Left forelimb (tissue), 1 donor: Measurements from ENCODE around the gene FH.

Experiments used
- DNase-seq: peaks from one replicate; pipeline ENCODE4 v3.0.0-alpha.2; 2018; ENCODE audit warnings: low spot score

FH gene

DNA sequence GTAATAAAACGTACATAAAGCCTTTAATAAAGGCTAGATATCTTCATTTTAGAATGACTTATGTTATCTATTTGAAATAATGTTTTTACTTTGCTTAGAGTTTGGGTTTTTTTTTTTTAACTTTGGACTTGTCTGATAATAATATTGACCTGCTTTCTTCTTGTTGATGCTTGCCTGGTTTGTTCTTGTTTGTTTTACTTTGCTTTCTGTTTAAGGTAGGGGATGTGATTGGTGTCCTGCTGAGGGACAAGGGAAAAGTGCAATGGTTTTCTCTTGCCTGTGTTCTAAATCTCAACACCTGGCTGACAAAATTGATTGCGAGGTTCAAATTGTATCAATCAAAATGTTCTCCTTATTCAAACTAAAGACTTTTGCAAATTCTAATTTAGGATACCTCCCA, 2.2 kb upstream of the FH start:
- no peak for DNase-seq

DNA sequence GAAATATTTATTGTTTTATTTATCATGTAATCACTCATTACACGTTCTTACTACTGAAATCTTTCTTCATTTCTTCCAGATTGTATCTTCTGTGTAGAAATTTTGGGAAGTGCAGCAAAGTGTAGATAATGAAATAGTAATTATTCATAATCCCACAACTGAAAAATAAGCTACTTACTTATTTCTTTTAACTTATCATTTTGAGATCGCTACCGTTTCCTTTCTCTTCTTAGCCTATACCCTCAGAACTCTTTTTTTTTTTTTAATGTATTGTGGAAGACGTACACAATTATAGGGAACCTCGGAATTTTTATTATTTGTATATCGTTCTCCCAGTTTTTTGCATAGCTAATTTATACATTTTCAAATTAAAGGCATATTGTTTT, 518 bp upstream of the FH start:
- DNase-seq, result no peak

DNA sequence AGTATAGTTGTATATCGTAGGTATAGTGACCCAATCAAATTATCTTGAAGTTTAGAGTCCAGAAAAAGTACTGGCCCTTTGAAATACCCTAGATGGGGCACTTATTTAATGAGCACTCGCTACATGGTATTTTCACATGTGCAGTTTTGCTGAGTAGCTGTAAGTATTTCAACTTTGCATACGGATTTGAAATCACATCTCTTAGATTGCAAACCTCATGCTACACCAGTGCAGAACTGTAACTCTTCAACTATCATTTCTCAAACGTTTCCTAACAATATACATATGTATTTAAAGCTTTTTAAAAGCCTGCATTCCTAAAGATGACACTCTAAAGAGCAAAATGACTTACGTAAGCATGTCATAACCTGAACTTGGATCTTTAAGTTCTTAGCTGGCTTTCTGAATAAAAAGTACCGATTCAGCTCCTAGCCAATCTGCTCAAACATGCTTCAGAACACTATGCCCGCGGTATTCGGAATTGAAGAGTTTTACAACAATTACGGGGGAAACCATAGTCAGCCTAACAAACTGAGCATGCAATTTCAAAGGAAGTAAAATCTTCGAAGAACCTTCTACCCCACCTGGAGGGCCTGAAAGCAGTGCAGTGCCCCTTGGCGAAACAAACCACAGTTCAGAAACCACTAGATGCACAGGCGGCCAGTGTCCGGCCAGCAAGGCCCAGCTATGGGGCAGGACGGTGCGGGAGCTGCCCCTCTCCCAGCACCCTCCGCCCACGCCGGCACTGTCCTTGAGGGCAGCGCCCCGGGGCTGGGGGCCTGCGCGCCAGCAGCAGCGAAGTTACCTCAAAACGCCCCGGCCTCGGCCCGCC, 863 bp downstream of the FH start:
- no peak for DNase-seq

DNA sequence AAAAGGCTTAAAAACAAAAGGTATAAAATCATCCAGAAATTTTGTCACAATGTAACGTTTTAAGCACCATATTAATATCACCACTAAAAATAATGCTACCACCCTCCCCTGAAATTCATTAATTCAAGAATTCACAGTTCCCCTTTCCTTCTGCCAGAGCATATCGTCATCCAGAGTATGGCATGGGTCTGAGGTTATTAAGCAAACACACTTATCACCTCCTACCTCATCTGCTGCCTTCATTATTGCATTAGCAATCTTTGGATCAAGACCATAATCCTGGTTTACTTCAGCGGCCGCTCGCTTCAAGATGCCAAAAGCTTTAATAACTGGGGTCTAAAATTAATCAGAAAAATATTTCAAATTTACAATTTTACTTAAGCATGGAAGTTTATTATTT, 6.2 kb downstream of the FH start:
- DNase-seq, result no peak

DNA sequence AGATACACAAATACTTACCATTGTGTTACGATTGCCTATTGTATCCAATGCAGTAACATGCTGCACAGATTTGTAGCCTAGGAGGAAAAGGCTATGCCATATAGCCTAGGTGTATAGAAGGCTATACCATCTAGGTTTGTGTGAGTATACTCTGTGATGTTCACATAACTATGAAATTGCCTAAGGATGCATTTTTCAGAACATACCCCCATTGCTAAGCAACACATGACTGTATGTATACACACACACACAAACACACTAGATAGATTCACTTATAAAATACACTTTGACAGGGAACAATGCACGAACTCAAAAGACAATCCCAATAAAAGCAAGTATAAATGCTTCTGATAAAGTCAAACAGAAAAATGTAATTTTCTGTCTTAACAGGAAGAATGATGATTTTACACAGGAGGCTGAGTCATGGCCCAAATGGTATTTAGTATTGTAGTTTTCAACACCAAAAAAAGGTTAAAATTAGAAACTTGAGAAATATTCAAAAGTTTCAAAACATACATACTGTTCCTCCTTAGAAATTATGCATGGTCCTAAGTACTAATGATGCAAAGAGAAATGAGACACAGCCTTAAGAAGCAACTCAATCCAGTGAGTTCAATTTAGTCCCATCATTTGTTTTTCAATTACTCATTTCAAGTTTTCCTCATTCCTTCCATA, 12.2 kb downstream of the FH start:
- DNase-seq, result no peak

DNA sequence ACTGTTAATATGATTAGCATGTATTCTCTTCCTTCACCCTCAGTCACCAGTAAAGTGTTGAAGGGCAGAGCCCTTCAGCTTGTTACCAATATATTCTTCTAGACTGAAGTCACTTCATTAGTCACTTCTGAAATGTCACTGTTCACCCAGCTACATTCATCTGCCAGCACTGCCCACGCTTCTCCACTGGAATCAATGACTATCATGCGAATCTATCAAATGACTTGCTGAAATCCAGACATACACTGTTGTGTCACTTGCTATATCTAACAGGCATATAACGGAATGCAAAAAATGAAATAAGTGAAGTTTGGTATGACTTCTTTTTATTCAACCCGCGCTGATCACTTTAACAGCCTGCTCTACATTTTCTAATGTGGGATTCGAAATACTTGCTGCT, 16.1 kb downstream of the FH start:
- no peak for DNase-seq

DNA sequence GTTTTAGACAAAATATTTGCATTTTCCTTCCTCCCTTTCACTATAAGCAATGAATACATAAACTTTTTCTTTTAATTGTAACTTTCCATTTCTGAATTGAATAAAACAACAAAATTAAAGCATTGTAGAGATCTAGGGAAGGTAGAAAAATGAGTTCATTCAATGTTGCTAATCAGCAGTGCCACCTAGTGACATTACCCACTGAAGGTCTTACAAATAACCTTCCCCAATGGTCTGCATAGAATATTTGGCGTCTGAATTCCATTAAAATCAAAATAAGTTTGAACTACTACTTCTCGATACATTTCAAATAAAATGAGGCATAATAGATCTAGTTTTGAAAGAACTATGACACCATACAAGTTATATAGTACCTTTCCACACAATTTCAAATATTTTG, 19.6 kb downstream of the FH start:
- DNase-seq, result no peak

DNA sequence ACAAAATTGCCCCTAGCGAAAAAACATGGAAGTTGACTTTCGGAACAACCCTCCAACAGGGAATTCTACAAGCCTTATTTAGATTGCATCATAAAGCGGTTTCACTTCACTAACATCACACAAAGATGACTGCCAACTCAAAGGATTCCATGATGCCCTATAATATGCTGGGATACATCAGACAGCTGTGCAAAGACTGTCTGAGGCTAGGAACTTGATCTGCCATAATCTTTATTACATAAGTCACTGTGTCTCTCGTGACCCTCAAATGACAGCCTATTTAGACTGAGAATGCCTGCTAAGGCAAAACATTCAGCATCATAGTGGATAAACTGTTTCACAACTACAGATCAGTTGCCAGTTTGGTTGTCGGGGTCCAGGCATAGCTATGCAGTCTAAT, 23.8 kb downstream of the FH start:
- no peak for DNase-seq

DNA sequence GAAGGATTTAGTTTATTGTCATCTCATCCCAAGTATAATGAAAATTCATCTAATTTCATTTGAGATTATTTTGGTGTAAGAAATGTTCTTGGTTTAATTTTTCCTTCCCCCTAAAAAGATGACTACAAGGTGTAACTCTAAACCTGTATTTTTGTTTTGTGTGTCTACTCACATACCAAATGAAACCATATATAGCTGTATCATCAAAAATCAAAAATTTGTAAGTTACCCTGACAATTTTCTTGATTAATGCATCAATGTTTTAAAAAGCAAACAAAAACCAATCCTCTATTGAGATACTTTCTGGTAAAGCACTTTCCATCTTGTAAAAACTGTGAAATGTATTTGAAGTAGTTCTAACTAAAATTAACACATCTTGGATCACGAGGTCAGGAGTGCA, 30.8 kb downstream of the FH start:
- DNase-seq, result no peak

DNA sequence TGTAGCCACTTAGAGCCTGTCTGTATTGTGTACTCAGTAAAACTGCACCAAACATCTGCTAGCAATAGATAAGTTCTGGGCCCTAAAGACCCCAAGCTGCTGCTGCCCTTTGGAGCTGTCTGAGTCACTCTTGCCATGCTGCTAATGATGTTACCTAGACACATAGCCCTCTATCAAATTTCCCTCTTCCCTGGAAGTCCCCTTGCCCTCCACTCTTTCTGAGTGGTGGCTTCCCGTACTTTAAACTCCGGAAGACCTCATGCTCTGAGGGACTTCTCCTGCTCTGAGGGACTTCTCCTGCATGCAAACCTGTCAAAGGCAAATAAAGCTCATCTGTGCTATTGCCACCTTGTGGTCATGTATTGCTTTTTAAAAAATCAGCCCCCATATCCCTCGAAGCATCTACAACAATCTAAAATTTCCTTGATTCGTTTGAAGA, 34.0 kb downstream of the FH start:
- no peak for DNase-seq

DNA sequence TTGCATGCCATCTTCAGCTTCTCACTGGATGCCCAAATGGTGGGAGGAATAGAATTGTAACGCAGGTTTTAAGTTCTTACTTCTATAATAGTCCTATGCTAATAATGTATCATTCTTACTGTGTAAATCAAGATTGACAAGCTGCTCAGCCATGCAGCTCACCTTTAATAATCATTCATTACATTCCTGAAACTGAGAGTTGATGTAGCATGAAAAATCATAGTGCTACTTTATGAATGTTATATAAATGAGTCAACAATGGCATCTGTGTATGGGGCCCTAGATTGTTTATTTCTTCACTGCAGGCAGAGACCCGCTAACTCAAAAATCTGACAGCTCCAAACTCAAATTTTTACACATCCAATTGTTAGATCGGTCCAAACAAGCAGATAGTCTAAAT, 34.4 kb downstream of the FH start:
- DNase-seq, result no peak

DNA sequence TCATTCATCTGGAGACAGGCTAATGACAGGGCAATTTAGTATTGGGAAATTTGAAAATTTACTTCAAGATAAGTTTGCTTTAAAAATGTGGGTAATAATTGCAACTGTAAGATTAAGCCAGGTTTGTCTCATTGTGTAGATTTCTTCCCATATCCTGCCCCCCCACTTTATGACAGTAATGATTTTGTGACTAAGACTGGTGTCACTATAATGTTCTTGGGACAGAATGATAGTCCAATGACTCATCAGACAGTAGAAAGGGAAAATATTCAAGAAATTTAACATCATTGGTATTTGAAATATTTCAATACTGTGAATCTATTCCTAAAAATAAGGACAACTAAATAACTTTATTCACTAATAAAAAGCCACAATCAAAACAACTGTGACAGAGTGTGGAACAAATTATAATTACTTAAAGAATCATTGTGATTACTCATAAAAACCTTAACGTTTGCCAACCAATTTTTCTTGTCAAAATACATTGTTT, 36.7 kb downstream of the FH start:
- no peak for DNase-seq

DNA sequence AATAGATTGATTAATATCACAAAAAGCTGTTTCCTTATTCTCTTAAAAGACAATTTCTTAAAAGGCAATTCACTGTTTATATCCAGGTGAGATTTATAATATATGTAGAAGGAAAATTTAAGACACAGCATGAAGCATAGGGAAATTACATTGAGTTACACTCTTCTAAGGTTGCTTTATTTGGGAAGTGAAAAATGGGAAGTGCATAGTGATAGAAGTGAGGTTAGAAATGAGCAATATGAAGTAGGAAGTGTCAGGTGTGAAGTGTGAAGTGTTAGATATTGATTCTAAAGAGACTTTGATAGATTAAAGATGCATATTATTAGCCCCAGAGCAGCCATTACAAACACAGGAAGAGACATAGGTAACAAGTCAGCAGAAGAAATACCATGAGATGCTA, 40.3 kb downstream of the FH start:
- no peak for DNase-seq

DNA sequence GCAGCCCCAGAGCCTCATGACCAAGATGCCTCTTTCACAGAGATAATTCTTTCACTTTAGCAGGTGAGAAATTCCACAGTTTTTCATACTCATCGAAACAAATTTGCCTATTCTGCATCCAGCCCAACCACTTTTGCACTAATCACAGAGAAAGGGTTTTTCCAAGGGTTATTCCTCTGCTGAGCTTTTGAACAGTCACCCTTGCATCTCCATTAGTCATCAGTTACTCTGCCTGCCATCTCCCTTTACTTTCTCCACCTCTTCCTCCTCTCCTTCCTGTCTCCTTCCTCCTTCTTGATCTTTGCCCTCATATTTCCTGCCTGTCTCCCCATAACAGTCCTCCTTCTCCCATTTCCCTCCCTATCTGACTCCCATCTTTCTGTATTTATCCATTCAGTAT, 43.9 kb downstream of the FH start:
- no peak for DNase-seq

DNA sequence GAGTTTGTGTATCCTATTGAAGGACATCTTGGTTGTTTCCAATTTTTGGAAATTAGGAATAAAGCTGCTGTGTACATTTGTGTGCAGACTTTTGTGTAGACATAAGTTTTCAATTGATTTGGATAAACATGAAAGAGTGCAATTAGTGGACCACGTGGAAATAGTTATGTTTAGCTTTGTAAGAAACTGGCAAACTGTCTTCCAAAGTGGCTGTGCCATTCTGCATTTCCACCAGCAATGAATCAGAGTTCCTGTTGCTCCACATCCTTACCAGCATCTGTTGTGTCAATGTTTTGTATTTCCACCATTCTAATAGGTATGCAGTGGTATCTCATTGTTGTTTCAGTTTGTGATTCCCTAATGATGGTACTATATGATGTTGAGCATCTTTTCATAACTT, 46.5 kb downstream of the FH start:
- DNase-seq, result no peak

DNA sequence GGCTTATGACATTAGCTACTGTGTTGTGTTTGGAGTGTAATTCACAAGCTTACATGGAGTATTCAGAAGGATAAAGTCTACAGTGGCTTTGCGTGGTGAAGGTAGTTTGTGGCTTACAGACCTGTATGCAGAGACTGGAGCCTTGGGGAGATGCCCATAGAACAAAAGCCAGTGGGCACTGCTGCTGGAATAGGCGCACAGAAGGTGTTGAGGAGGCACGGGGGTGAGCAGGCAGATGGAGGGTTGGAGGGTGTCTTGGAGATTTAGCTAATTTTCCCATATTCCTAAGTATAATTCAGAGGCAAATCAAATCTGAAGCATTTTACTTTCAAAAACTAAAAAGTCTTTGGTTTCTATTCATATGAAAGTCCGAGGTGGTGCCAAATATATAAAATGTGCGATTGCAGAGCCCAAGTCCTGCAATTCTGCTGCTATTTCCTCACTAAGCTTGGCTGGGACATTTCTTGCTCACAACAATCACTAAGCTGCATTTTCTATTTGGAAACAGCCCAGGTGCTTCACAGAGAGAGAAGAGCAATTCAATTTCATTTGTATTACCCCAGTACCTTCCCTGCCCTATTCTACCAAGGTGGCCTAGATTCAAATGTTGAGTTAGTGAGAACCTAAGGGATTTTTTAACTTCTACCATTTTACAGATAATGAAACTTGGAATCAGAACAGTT, 48.5 kb downstream of the FH start:
- DNase-seq, result no peak

DNA sequence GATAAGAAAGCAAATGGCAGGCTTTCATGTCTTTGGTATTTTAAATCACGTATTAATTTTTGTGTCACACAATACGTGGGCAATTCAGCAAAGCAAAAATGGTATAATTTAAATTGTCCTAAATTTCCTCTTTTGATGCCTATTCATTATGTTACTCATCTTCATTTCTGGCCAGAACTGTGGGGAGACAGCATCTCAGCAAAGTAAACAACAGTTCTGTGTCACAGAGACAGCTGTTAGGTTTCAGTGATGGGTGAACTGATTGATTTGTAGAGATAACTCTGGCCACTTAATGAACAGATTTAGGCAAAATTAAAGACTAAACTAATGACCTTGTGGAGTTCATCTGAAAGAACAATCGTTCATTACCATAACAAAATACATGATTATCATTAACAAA, 49.2 kb downstream of the FH start:
- DNase-seq, result no peak

DNA sequence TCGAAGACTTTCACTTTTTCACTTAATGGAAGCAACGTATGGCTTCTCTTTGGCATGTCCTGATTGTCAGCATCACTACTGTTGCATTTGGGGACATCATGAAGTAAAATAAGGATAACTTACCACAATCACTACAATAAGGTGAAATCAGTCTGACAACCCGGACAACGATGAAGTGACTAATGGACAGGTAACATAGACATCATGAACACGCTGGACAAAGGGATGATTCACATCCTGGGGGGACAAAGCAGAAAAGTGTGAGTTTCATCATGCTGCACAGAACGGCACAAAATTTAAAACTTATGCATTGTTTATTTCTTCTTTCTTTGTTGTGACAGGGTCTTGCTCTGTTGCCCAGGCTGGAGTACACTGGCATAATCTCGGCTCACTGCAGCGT, 53.9 kb downstream of the FH start:
- DNase-seq, result no peak

DNA sequence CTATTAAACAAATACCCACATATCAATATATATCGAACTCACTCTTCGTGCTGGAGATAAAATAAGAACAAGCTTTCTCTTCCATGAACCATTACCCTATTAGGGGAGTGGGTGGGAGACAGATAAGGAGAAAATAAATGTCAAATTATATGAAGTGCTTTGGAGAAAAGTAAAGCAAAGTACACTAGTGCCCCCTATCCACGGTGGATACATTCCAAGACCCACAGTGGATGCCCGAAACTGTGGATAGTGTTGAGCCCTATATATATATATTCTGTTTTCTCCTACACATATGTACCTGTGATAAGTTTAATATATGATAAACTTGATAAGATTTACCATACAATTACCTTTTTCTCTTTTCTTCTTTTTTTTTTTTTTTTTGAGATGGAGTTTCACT, 54.6 kb downstream of the FH start:
- DNase-seq, result no peak

DNA sequence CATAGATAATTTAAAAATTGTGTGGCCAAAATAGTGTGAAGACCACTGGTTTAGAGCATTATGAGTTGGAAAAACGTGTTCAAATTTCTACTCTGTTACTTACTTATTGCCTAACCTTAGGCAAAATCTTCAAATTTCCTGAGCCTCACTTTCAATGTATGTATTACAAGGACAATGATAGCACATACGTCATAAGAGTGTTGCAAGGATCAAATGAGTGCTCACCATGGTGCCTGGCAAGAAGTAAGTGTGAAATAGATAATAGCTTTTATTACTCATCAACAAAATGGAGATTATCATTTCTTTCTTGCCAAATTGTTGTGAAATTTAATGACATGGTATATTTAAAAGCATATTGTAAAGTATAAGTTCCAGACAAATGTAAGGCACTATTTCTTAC, 57.2 kb downstream of the FH start:
- DNase-seq, result no peak

DNA sequence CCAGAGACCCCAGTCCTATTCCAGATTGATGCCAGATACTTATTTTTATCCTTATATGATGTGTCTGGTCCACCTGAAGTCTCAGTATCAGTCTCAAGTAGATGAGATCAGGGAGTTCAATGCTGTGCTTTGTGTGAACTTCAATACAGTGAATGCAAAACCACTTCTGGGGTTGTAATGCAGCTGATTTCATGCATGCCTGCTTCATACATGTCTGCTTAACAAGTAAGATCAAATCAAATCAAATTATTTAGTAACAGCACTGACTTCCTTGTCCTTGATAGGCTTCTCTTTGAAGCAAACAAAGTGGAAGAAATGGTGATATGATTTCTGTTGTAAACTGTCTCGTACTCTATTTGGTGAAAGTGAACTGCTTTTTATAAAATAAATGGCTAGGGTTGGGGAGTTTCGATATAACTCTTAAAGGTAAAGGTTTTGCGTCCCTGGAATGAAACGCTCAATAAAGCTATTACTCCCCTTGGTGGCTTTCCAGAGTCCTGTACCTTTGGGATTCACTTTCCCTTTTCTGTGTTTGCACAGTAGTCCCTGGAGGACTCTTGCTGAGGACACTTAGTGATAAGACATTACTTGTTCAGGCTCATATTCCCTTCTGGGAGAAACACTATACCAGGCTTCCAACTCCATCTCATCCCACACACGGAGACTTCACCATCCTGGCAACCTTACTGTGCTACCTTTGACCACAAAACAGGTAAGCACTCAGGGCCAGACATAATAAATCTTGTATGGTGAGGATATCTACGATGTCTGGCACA, 59.3 kb downstream of the FH start:
- DNase-seq, result no peak

DNA sequence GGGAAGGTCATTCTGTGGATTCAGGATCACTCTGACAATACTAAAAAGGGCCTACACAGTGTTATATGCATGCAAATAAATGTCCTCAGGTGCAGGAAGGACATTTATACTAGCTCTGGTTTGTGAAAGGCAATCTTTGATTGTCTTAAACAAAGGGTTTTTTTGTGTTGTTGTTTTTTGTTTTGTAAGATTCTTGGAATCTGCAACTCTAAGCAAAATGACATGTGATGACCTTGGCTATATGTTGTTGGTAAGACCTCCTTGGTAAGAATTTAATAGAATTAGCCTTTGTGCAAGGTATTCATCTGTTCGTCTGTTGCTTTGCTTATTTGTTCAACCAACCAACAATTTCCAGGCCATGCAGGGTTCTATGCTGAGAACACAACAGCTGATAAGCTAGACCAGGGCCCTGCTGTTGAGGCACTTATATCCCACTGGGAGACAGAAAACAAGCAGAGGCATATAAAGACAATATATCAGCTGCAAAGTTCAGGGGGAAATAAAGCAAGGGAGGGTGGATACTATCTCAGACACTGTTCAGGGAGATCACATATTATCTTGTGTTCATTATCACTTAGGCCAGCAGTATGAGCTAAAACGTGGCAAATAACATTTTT, 60.3 kb downstream of the FH start:
- DNase-seq, result no peak
